HG02763 (cell line): ENCODE measurements around the gene CITED4.
A peak's percentile ranks its signal among the peaks of the same experiment; 100 is the strongest.

ENCODE experiments used
- ATAC-seq: cut with Tn5 transposase; IDR thresholded peaks from one replicate; pipeline ENCODE4 v1.9.1; 2021; ENCODE audit warnings: mild to moderate bottlenecking, moderate library complexity; ENCODE audit not compliant: unreplicated experiment

The CITED4 gene

GRCh38 chr1:40887012-40887378 is 24.8 kb upstream of the CITED4 start:
- ATAC-seq = no peak

- ATAC-seq = no peak
These were observed 24.3 kb upstream of the CITED4 start for GRCh38 chr1:40886318-40887011.

- no peak for ATAC-seq
These were observed 22.1 kb upstream of the CITED4 start for GRCh38 chr1:40884055-40884795.

GRCh38 chr1:40880813-40881549 is 18.8 kb upstream of the CITED4 start:
- ATAC-seq = no peak

GRCh38 chr1:40879482-40880175 is 17.5 kb upstream of the CITED4 start:
- ATAC-seq = no peak

GRCh38 chr1:40878906-40879305 is 16.7 kb upstream of the CITED4 start:
- no peak for ATAC-seq

- ATAC-seq = no peak
These were observed 15.5 kb upstream of the CITED4 start for GRCh38 chr1:40877698-40878097.

- ATAC-seq = no peak
These were observed 14.7 kb upstream of the CITED4 start for GRCh38 chr1:40876891-40877290.

GRCh38 chr1:40876436-40876761 is 14.2 kb upstream of the CITED4 start:
- ATAC-seq = no peak

- ATAC-seq = no peak
These were observed 11.8 kb upstream of the CITED4 start for GRCh38 chr1:40873863-40874472.

- no peak for ATAC-seq
These were observed 10.1 kb upstream of the CITED4 start for GRCh38 chr1:40872276-40872675.

GRCh38 chr1:40870135-40870728 is 8.1 kb upstream of the CITED4 start:
- no peak for ATAC-seq

- no peak for ATAC-seq
These were observed 6.0 kb upstream of the CITED4 start for GRCh38 chr1:40868051-40868723.

GRCh38 chr1:40861224-40862003 is 749 bp downstream of the CITED4 start:
- peak; percentile 1 for ATAC-seq

GRCh38 chr1:40860706-40861223 is 1.4 kb downstream of the CITED4 start:
- ATAC-seq = no peak

GRCh38 chr1:40858856-40859416 is 3.2 kb downstream of the CITED4 start:
- no peak for ATAC-seq

- ATAC-seq = no peak
These were observed 4.4 kb downstream of the CITED4 start for GRCh38 chr1:40857737-40858136.

GRCh38 chr1:40856656-40857302 is 5.4 kb downstream of the CITED4 start:
- ATAC-seq = no peak
